Measurements from ENCODE around the gene BCLAF3.

The BCLAF3 gene

DNA sequence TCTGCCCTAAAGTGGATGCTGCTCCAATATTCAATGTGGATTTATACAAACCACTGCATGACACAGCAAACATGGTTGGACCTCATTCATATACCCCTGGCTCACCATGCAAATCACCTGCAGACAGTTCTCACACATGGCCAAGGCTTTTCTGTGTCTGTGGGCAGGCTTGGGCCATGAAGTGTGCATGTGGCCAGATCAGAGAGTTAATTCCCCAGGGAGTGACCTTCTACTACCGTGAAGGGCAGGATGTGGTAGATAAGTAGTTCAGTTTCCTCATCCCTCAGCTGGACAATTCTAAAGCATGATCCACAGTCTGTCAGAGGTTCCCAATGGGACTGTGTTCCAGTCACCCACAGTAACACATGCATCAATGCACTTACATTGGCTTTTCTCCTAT is 24.6 kb upstream of the BCLAF3 start:
- no peak for TF ChIP-seq FOXP2 (optimal IDR thresholded peaks at IDR 0.05; ENCODE audit: borderline replicate concordance, extremely low read depth, extremely low read length, insufficient read depth)
- TF ChIP-seq POLR2AphosphoS5 (IDR thresholded peaks at IDR 0.05; ENCODE audit: low read depth, low read length): no peak
- TF ChIP-seq SIN3A (IDR thresholded peaks at IDR 0.05; ENCODE audit: borderline replicate concordance, insufficient read depth, low read length): no peak
- no peak for TF ChIP-seq TAF1 (IDR thresholded peaks at IDR 0.05; ENCODE audit: borderline replicate concordance, insufficient read depth, low read length)
- TF ChIP-seq, protein P1, sequence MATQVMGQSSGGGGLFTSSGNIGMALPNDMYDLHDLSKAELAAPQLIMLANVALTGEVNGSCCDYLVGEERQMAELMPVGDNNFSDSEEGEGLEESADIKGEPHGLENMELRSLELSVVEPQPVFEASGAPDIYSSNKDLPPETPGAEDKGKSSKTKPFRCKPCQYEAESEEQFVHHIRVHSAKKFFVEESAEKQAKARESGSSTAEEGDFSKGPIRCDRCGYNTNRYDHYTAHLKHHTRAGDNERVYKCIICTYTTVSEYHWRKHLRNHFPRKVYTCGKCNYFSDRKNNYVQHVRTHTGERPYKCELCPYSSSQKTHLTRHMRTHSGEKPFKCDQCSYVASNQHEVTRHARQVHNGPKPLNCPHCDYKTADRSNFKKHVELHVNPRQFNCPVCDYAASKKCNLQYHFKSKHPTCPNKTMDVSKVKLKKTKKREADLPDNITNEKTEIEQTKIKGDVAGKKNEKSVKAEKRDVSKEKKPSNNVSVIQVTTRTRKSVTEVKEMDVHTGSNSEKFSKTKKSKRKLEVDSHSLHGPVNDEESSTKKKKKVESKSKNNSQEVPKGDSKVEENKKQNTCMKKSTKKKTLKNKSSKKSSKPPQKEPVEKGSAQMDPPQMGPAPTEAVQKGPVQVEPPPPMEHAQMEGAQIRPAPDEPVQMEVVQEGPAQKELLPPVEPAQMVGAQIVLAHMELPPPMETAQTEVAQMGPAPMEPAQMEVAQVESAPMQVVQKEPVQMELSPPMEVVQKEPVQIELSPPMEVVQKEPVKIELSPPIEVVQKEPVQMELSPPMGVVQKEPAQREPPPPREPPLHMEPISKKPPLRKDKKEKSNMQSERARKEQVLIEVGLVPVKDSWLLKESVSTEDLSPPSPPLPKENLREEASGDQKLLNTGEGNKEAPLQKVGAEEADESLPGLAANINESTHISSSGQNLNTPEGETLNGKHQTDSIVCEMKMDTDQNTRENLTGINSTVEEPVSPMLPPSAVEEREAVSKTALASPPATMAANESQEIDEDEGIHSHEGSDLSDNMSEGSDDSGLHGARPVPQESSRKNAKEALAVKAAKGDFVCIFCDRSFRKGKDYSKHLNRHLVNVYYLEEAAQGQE (IDR thresholded peaks at IDR 0.05; ENCODE audit: insufficient read depth in 1 of 2, low read depth in 2 of 2, low read length in 2 of 2): no peak

DNA sequence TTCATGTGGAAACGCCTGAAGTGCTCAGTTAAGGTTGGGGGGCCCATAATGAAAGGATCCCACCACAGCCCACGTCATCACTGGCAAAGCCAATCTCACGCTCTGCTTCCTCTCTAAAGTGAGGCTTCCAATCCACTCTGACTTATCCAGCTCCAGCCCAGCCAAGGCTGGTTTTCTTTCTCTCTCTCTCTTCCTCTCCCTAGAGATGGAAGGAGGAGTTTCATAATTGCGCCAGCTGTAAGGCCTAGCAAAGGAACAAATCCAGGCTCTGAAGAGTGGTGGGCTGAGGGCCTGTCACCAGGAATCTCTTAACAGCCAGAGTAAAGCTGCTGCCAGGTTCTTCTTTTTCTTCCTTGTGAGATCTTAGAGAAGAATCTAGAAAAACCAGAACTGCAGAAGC is 20.7 kb upstream of the BCLAF3 start:
- TF ChIP-seq TAF1 (IDR thresholded peaks at IDR 0.05; ENCODE audit: borderline replicate concordance, insufficient read depth, low read length) (no peak), FOXP2 (optimal IDR thresholded peaks at IDR 0.05; ENCODE audit: borderline replicate concordance, extremely low read depth, extremely low read length, insufficient read depth) (no peak), POLR2AphosphoS5 (IDR thresholded peaks at IDR 0.05; ENCODE audit: low read depth, low read length) (no peak), SIN3A (IDR thresholded peaks at IDR 0.05; ENCODE audit: borderline replicate concordance, insufficient read depth, low read length) (no peak)
- TF ChIP-seq, protein P1 (IDR thresholded peaks at IDR 0.05; ENCODE audit: insufficient read depth in 1 of 2, low read depth in 2 of 2, low read length in 2 of 2): no peak

DNA sequence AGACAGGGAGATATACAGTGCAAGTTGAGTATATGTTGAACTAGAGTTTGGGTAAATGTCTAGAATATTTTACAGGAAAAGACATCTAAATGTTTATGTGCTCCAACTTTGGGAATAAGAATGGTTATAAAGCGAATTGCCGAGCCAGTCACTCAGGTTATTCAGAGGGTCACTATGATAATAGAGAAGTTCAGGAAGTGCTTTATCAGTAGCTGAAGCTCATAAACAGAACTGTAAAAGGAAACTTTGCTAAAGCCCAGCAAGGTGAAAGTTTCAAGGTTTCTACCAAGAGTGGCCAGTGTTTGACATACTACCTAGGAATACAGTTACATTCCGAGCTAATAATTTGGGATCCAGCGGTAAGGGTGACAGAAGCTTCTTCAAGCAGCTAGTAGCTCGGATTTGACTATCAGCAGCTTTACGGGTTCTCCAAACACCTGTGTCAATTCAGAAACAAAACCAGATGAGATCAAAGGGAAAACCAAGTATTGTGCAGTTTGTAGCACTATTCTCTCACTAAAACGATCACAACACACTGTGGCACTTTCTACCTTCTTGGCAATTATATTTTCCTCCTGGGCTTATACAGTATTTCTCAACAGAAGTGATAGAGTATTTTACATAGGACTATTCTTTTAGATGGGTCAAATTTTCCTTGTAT is 17.2 kb upstream of the BCLAF3 start:
- TF ChIP-seq POLR2AphosphoS5 (IDR thresholded peaks at IDR 0.05; ENCODE audit: low read depth, low read length) (no peak), FOXP2 (optimal IDR thresholded peaks at IDR 0.05; ENCODE audit: borderline replicate concordance, extremely low read depth, extremely low read length, insufficient read depth) (no peak), TAF1 (IDR thresholded peaks at IDR 0.05; ENCODE audit: borderline replicate concordance, insufficient read depth, low read length) (no peak), SIN3A (IDR thresholded peaks at IDR 0.05; ENCODE audit: borderline replicate concordance, insufficient read depth, low read length) (no peak)
- TF ChIP-seq, protein P1 (IDR thresholded peaks at IDR 0.05; ENCODE audit: insufficient read depth in 1 of 2, low read depth in 2 of 2, low read length in 2 of 2): no peak

DNA sequence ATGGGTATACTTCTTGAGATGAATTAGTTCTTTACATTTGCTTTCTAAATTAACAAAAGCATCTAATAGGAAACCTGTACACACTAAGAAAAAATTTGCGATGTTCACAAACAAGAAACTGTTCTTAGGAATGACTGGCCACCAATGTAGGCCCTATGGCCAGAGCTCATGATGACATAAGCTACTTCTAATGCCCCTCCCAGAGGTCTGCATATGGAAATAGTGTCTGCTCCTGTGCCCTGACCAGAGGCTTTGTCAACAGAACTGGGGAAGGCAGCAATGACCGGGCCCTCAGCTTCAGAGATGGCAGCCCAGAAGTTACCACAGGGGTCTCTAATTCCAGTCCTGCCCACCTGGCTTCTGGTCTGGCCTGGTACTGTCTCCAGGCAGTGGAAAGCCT is 15.0 kb upstream of the BCLAF3 start:
- TF ChIP-seq TAF1 (IDR thresholded peaks at IDR 0.05; ENCODE audit: borderline replicate concordance, insufficient read depth, low read length): no peak
- no peak for TF ChIP-seq POLR2AphosphoS5 (IDR thresholded peaks at IDR 0.05; ENCODE audit: low read depth, low read length)
- TF ChIP-seq, protein P1 (IDR thresholded peaks at IDR 0.05; ENCODE audit: insufficient read depth in 1 of 2, low read depth in 2 of 2, low read length in 2 of 2): no peak
- no peak for TF ChIP-seq SIN3A (IDR thresholded peaks at IDR 0.05; ENCODE audit: borderline replicate concordance, insufficient read depth, low read length)
- no peak for TF ChIP-seq FOXP2 (optimal IDR thresholded peaks at IDR 0.05; ENCODE audit: borderline replicate concordance, extremely low read depth, extremely low read length, insufficient read depth)

Measured in PFSK-1 (cell line).